HG03520 (cell line): ENCODE results near the gene S100PBP.
"Not testable (repeated sequence)": the region's sequence is repeated elsewhere in the genome, so short reads cannot be mapped to it uniquely, and the experiment has no call there.

Experiments used
- ATAC-seq: cut with Tn5 transposase; IDR thresholded peaks from one replicate; pipeline ENCODE4 v1.9.1; 2021; ENCODE audit warnings: mild to moderate bottlenecking, moderate library complexity; ENCODE audit not compliant: unreplicated experiment

The S100PBP gene

DNA sequence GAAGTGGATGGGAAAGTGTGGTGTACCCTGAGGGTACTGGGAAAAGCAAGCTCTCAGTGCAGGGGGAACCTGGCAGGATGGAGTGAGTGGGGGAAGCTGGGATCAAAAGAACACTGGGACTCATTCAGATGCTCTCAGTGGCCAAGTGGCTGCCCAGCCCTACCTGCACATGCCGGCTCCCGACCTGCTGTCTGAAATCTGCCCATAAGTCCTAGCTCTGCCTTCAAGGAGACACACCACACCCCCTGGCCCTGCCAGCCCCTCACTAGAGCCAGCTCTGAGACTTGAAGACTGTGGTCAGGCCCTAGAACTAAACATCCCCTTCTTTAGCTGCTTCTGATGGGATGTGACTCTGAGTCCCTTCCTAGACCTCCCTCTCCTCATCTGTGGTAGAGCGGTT lies 81.5 kb downstream of the S100PBP start:
- ATAC-seq, result no peak

DNA sequence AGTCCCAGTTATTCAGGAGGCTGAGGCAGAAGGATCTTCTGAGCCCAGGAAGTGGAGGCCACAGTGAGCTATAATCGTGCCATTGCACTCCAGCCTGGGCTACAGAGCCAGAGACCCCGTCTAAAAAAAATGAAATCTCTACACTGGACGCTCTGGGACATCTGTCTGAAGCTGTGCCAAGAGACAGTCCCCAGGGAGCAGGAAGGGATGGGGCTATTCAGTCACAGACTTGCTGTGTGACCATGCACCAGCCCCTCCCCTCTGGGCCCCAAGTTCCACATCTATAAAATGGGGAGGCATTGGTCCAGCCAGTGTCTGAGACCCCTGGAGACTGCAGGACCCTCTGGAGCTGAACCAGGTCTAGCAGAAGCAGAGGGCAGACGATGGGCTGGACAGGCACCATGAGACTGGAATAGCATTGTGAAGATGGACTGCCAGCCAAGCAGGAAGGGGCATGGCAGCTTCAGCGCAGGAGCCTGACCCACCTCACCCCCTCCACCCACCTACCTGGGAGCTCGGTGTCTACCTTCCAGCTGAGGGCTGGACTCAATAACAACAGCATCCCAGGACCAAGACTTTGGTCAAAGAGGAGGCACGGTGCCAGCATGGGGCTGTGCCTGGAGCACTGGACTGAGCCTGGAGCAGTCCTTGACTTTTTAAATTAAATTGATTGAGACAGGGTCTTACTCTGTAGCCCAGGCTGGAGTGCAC lies 82.3 kb downstream of the S100PBP start:
- no peak for ATAC-seq

DNA sequence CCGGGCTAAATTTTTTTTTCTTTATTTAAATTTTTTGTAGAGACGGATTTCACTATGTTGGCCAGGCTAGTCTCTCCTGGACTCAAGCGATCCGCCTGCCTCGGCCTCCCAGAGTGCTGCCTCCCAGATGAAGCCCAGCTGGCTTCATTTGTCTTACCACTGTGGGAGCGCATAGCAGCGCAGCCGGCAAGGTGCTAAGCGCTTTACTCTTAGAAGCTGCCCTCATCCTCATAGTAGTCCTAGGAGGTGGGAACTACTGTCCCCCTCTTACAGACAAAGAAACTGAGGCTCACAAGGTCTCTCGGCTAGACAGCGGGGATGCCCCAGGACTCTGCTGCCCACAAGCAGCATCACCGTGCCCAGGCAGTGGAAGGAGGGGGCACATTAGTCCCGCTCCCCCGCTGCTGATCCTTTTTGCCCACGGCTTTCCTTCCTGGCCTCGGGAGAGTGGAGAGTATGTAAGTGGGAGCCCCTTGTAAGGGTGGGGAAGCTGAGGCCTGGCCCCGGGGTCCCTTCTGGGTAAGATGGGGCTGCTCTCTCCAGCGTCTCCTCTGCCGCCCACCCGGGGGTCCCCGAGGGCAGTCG lies 83.0 kb downstream of the S100PBP start:
- no peak for ATAC-seq

DNA sequence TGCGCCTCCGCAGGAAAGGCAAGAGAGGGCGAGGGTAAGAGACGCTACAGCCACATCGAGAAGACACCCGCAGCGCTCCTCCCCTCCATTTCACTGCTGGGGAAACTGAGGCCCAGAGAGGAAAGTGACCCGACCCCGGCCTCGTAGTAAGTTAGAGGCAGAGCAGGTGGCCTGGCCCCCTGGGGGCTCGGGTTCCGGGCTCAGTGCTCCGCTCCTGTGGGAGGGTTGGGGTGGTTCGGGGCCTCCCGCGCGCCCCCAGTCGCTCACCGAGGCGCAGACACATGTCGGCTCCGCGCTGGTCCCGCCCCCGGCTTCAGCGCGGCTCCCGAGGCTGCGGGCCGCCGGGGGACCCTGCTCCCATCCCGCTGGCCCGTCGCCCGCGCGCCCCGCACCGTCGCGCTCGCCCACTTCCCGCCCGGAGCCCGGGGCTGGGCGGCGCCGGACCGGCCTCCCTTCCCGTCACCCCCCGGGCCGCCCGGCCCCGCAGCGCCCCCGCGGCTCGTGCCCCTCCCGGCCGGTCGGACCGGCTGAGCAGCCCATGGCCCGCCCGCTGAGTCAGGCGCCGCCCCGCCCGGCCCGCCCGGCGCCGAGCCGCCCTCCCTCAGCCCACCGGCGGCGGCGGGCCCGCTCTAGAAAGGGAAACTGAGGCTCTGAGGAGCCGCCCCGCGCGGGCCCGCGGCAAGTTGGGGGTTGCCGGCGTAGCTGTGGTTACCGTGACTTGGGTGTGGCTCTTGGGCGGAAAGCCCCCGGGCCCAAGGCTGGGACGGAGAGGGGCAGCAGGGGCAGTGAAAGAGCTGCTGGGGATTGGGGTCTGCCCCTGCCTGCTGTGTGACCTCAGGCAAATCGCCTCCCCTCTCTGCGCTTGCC lies 83.7 kb downstream of the S100PBP start, which contains the start of gene TMEM54:
Gene TMEM54, minus strand, starts transcription at position 434 of the 867 bp plus-strand sequence. Its CDS starts 151 bp downstream, at position 283.
- no peak for ATAC-seq

DNA sequence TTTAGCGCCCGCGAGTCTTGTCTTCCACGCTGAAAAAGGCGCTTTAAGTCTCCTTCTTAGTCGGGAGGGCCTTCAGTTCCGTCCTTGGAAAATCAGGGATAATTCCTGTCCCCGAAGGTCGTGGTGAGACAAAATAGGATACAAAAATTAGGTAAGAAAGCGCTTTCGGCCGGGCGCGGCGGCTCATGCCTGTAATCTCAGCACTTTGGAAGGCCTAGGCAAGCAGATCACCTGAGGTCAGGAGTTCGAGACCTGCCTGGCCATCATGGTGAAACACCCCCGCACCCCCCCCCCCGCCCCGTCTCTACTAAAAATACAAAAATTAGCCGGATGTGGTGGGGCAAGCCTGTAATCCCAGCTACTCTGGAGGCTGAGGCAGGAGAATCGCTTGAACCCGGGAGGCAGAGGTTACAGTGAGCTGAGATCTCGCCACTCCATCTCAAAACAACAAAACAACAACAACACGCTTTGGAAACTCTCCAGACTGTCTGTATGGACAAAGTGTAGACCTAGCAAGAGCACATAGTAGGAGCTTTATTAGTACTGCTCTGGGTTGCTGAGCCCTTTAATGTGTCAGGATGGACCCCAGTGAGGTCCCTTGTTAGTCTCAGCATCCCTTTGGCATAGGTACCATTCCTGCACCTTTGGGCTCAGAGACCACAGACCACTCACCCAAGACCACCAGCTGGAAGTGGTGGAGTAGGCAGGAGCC lies 84.5 kb downstream of the S100PBP start:
- ATAC-seq, result no peak

DNA sequence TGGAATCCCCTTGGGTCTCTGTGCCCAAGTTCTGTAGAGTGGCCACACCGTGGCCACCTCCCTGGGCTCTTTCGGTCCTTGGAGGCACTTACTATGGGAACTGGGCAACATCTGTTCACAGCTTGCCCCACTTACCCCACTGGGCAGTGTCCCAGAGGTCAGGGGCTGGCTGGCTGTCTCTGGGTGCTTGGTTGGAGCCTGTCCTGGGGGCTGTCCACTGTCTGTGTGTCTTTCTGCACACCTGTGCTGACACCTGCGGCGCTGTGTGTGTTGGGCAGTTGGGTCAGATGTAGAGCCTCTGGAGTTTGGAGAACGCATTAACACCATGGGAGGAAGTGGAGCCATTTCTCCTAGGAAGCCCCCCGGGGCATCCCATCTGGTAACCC lies 85.1 kb downstream of the S100PBP start:
- no peak for ATAC-seq

DNA sequence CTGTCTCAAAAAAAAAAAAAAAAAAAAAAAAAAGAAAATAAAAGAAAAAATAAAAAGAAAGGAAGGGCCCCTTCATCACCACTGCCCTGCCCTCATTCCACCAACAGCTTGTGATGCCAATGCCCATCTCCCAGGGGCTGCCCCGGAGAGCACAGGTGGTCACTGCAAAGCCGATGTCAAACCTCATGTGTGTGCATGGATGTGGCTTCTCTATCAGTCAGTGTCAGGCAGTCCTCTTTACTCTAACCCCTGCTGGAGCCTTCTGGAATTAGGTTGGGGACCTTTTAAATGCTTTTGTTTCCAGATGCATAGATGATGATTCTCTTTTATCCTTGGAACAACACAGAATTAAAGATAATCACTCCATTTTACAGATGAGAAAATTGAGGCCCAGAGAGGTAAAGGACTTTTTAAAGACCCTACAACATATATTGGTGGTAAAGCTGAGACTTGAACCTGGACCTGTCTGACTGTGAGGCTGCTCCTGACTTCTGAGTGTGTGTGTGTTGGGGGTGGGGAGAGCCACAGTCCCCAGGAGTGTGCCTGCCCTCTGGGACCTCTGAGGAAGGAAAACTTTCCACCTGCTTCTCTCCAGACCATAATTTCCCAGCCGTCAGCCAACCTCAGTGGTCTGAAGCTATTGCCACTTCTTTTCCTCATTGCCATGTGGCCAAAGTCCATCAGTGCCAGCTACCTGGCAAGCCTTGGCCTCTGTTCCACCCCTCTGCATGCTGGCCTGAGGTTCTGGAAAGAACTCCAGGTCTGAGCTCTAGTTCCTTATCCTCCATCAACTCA lies 86.7 kb downstream of the S100PBP start:
- ATAC-seq, result no peak

DNA sequence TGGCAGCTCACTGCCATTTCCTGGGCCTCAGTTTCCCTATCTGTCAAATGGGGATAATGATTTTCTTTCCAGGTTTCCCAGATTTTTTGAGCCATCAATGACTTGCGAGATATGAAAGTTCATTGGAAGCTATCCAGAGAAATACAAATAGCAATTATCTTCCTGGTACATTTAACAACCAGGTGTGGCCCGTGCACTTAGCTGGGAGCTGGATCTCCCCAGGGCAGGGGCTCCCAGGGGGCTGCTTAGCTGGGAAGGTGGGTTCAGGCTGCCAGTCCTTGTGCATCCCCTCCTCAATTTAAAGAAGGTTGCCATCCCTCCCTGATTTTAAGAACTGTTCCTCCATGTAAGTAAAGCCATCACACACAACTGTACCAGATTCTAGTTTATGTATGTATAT lies 87.3 kb downstream of the S100PBP start:
- ATAC-seq, result no peak

DNA sequence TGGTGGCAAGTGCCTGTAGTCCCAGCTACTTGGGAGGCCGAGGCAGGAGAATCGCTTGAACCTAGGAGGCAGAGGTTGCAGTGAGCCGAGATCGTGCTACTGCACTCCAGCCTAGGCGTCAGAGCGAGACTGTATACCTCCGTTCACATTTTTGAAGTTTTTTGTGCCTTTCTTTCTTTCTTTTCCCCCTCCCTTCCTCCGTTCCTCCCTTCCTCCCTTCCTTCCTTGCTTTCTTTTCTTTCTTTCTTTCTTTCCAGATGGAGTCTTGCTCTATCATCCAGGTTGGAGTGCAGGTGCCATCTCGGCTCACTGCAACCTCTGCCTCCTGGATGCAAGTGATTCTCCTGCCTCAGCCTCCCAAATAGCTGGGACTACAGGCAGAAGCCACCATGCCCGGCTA lies 88.1 kb downstream of the S100PBP start:
- not testable (repeated sequence) for ATAC-seq

DNA sequence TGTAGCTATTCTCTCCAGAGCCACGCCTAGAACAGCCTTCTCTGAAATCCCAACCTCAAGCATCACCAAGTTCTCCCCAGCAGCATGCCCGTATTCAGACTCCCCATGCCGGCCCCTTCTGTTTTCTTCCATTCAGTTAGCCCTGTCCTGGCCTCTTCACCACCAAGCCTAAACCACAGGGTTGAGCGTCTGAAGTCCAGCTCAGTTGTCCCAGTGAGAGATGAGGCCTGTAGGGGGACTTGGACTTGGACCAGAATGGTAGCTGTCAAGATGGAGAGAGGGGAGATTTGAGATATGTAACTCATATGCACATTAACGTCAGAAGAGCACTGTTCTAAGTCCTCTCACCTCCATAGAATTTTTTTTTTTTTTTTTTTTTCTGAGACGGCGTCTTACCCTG lies 89.2 kb downstream of the S100PBP start:
- ATAC-seq, result no peak

DNA sequence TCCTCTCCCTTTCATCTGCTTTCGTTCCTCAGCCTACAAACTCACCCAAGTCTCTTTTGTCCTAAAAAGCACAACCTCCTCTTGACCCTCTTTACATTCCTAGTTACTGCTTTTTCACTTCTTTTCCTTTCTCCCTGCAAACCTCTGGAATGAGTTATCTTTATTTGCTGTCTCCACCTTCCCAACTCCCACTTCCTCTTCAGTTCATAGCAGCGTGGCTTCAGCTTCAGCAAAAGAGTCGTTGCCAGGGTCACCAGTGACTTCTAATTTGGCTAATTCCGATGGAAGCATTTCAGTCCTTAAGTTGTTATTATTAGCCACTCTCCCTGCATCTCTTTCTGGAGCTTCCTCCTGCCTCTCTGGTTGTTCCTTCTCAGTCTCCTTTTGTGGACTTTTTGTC lies 90.0 kb downstream of the S100PBP start:
- ATAC-seq, result no peak
